ENCODE data around the gene COL8A1. TPM values are rescaled to one million over a fixed set of nuclear protein-coding genes. Genes with fewer than 3 reads are reported as not detected.

The COL8A1 gene
- total and polyA plus RNA-seq, 9 of the 15 experiments (the other 6 are each of a cell fraction or from before 2014, with no cell fraction given) = 0.07 TPM; not detected in 8

DNA sequence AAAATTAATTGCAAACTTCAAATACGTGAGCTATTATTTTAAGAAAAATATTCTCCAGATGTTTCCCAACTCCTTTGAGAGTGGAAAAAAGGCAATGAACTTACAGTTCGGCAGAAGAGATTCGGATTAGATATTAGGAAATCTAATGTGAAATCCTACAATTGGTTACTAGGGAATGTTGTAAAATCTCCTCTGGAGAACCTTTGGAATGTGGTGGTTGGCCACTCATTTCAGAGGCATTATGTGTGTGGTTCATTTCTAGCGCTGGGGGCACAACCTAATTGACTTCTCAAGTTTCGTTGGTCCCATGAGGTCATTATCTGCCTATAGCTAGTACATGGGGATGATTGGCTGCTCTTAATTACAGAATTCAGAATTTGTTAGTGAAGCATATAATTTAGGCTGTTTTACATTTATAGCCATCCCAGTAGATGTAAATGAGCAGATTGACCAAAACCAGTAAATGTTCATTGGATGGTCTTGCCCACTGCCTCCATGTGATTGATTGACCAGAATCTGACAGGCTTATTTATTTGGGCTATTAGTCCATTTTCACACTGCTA lies 144.7 kb downstream of the COL8A1 start:
- H2AFZ ChIP-seq (ENCODE audit: low read depth, low read length) = no peak overlapping the region
- CTCF ChIA-PET (ENCODE audit: low intra/inter-chr PET ratio) = no interaction called here
- BruUV-seq (replicated peaks) = no TSS peak
- no peaks in the 10 kb centered on the region for H4K20me1 ChIP-seq (replicated peaks; ENCODE audit: control insufficient read depth, insufficient read depth, low read length)
- H3K4me2 ChIP-seq (ENCODE audit: insufficient read depth, low read length) = no peak overlapping the region
- H3K9me1 ChIP-seq (ENCODE audit: control insufficient read depth, insufficient read depth, low read length) = no peaks in the 10 kb centered on the region
- no peak overlapping the region for H3K9ac ChIP-seq (ENCODE audit: insufficient read depth in 1 of 2, low read depth in 2 of 2, low read length in 2 of 2)
- ATAC-seq (no peak), DNase-seq (ENCODE audit: extremely low read depth in 1 of 4, low spot score in 3 of 4) (no peak), FAIRE-seq (no peak)
- H3K9me3 ChIP-seq (replicated peaks; ENCODE audit: control insufficient read depth, insufficient read depth, low read depth, low read length) = no peaks in the 10 kb centered on the region
- in situ Hi-C loops (cut with MboI) = no loop called here
- no peak overlapping the region for H3K27ac ChIP-seq (ENCODE audit: extremely low read depth, low read depth, low read length)
- H3K79me2 ChIP-seq (ENCODE audit: control insufficient read depth, insufficient read depth, low read length) = no peaks in the 10 kb centered on the region
- POLR2A ChIA-PET = no interaction called here
- intact Hi-C loops (cut with micrococcal nuclease) = loop anchor here (10.0 kb wide), 1 partner anchor 278 kb away; no protein-coding TSS in a partner anchor
- TF ChIP-seq, protein P1, sequence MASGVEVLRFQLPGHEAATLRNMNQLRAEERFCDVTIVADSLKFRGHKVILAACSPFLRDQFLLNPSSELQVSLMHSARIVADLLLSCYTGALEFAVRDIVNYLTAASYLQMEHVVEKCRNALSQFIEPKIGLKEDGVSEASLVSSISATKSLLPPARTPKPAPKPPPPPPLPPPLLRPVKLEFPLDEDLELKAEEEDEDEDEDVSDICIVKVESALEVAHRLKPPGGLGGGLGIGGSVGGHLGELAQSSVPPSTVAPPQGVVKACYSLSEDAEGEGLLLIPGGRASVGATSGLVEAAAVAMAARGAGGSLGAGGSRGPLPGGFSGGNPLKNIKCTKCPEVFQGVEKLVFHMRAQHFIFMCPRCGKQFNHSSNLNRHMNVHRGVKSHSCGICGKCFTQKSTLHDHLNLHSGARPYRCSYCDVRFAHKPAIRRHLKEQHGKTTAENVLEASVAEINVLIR (CRISPR knock-in tag; IDR thresholded peaks at IDR 0.05) = no peak
- TF ChIP-seq, protein P2, sequence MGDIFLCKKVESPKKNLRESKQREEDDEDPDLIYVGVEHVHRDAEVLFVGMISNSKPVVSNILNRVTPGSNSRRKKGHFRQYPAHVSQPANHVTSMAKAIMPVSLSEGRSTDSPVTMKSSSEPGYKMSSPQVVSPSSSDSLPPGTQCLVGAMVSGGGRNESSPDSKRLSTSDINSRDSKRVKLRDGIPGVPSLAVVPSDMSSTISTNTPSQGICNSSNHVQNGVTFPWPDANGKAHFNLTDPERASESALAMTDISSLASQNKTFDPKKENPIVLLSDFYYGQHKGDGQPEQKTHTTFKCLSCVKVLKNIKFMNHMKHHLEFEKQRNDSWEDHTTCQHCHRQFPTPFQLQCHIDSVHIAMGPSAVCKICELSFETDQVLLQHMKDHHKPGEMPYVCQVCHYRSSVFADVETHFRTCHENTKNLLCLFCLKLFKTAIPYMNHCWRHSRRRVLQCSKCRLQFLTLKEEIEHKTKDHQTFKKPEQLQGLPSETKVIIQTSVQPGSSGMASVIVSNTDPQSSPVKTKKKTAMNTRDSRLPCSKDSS (IDR thresholded peaks at IDR 0.05; ENCODE audit: low read depth, partially characterized antibody) = no peak
- no peak overlapping the region for H3K4me3 ChIP-seq
- H3K27me3 ChIP-seq (ENCODE audit: control insufficient read depth in 2 of 2, insufficient read depth in 2 of 2, low read length in 2 of 2) = no peaks in the 10 kb centered on the region
- no peaks in the 10 kb centered on the region for H3K4me1 ChIP-seq (replicated peaks in 1 of 2; ENCODE audit: control insufficient read depth in 2 of 2, insufficient read depth in 2 of 2, low read length in 2 of 2)
- no peaks in the 10 kb centered on the region for H3K36me3 ChIP-seq (ENCODE audit: control insufficient read depth, insufficient read depth, low read length)
- WGBS (ENCODE audit: insufficient coverage, low coverage, missing lambda C conversion rate) = 6% methylated on average over 5 of the region's 5 CpGs
